Measurements from ENCODE around the gene PPP1R7. TPM values are rescaled to one million over a fixed set of nuclear protein-coding genes. Genes with fewer than 3 reads are reported as not detected.

Gene PPP1R7
- total RNA-seq, 1 experiment from 2014 or later: 45.4 TPM

GRCh38 chr2:241211276-241211675, 61.0 kb downstream of the PPP1R7 start:
- POLR2A ChIA-PET: no interaction called here
- H3K4me3 ChIP-seq (replicated peaks in 1 of 2; ENCODE audit: low read depth in 1 of 2, low read length in 2 of 2): no peak overlapping the region
- no peaks in the 10 kb centered on the region for H3K9me3 ChIP-seq (ENCODE audit: control insufficient read depth in 1 of 2, insufficient read depth in 1 of 2, low read depth in 1 of 2, low read length in 2 of 2)
- H3K4me2 ChIP-seq (ENCODE audit: low read length): no peak overlapping the region
- H3K9ac ChIP-seq (ENCODE audit: low read length): no peak overlapping the region
- H3K27me3 ChIP-seq (ENCODE audit: insufficient read depth, low read length): no peaks in the 10 kb centered on the region
- H3K36me3 ChIP-seq (ENCODE audit: control insufficient read depth in 1 of 2, insufficient read depth in 2 of 2, low read length in 2 of 2): no peaks in the 10 kb centered on the region
- no peaks in the 10 kb centered on the region for H3K79me2 ChIP-seq (ENCODE audit: insufficient read depth, low read length)
- DNase-seq (ENCODE audit: low read depth, low spot score) (no peak), ATAC-seq (no peak)
- intact Hi-C loops (cut with micrococcal nuclease): no loop called here
- no peaks in the 10 kb centered on the region for H3K9me2 ChIP-seq (ENCODE audit: insufficient read depth)
- H3K27ac ChIP-seq (ENCODE audit: low read depth, low read length): no peak overlapping the region
- no peak for TF ChIP-seq CBX3 (IDR thresholded peaks at IDR 0.05; ENCODE audit: low read depth)
- TF ChIP-seq FOSL1 (IDR thresholded peaks at IDR 0.05; ENCODE audit: low read depth): no peak
- TF ChIP-seq SP1 (IDR thresholded peaks at IDR 0.05; ENCODE audit: low read depth): no peak
- TF ChIP-seq JUND (IDR thresholded peaks at IDR 0.05): no peak
- TF ChIP-seq EZH2phosphoT487 (IDR thresholded peaks at IDR 0.05; ENCODE audit: borderline replicate concordance): no peak
- no peak for TF ChIP-seq POLR2A (IDR thresholded peaks at IDR 0.05; ENCODE audit: borderline replicate concordance, extremely low read depth, insufficient read depth, insufficient read length)
- no peak for TF ChIP-seq ZNF274 (IDR thresholded peaks at IDR 0.05; ENCODE audit: low read depth, low read length)
- no peak overlapping the region for H2AFZ ChIP-seq (ENCODE audit: low read depth, low read length, poor library complexity, severe bottlenecking)
- H4K20me1 ChIP-seq (ENCODE audit: insufficient read depth): no peaks in the 10 kb centered on the region
- no TSS peak for BruUV-seq (replicated peaks)
- CTCF ChIA-PET: no interaction called here
- RAD21 ChIA-PET (ENCODE audit: low non-redundant PET in 1 of 2, low total read pairs in 2 of 2, uncharacterized antibody in 2 of 2, unreplicated experiment in 2 of 2): no interaction called here
- no peaks in the 10 kb centered on the region for H3K4me1 ChIP-seq (ENCODE audit: control insufficient read depth in 1 of 2, insufficient read depth in 2 of 2, low read length in 2 of 2)

GRCh38 chr2:241213041-241213440, 62.8 kb downstream of the PPP1R7 start:
- Histone ChIP-seq H3K9me2 (ENCODE audit: insufficient read depth) (no peaks in the 10 kb centered on the region), H3K27me3 (ENCODE audit: insufficient read depth, low read length) (no peaks in the 10 kb centered on the region), H3K79me2 (ENCODE audit: insufficient read depth, low read length) (no peaks in the 10 kb centered on the region), H3K4me3 (replicated peaks in 1 of 2; ENCODE audit: low read depth in 1 of 2, low read length in 2 of 2) (no peak overlapping the region), H3K9ac (ENCODE audit: low read length) (no peak overlapping the region), H3K4me2 (ENCODE audit: low read length) (no peak overlapping the region), H3K27ac (ENCODE audit: low read depth, low read length) (no peak overlapping the region), H2AFZ (ENCODE audit: low read depth, low read length, poor library complexity, severe bottlenecking) (no peak overlapping the region), H3K36me3 (ENCODE audit: control insufficient read depth in 1 of 2, insufficient read depth in 2 of 2, low read length in 2 of 2) (no peaks in the 10 kb centered on the region), H3K4me1 (ENCODE audit: control insufficient read depth in 1 of 2, insufficient read depth in 2 of 2, low read length in 2 of 2) (peaks cover 0 to under 1% of the 10 kb centered on the region in 2 experiments; a peak in 1 of 4 replicates), H4K20me1 (ENCODE audit: insufficient read depth) (no peaks in the 10 kb centered on the region), H3K9me3 (ENCODE audit: control insufficient read depth in 1 of 2, insufficient read depth in 1 of 2, low read depth in 1 of 2, low read length in 2 of 2) (no peaks in the 10 kb centered on the region)
- POLR2A ChIA-PET: no interaction called here
- no peak for TF ChIP-seq SRF (IDR thresholded peaks at IDR 0.05; ENCODE audit: low read depth)
- TF ChIP-seq POLR2A (IDR thresholded peaks at IDR 0.05; ENCODE audit: borderline replicate concordance, extremely low read depth, insufficient read depth, insufficient read length): no peak
- no peak for TF ChIP-seq TCF7L2 (IDR thresholded peaks at IDR 0.05; ENCODE audit: borderline replicate concordance, extremely low read depth, insufficient read depth, insufficient read length)
- TF ChIP-seq EZH2phosphoT487 (IDR thresholded peaks at IDR 0.05; ENCODE audit: borderline replicate concordance): no peak
- RAD21 ChIA-PET (ENCODE audit: low non-redundant PET in 1 of 2, low total read pairs in 2 of 2, uncharacterized antibody in 2 of 2, unreplicated experiment in 2 of 2): no interaction called here
- ATAC-seq (no peak), DNase-seq (ENCODE audit: low read depth, low spot score) (no peak)
- no TSS peak for BruUV-seq (replicated peaks)
- CTCF ChIA-PET: no interaction called here
- intact Hi-C loops (cut with micrococcal nuclease): no loop called here

Measured in HCT116 (cell line).